ENCODE measurements around the gene OR2V2.
"Not testable (repeated sequence)": the region's sequence is repeated elsewhere in the genome, so short reads cannot be mapped to it uniquely, and the experiment has no call there.

The OR2V2 gene

GRCh38 chr5:181118369-181118768 is 29.0 kb upstream of the OR2V2 start:
- DNase-seq = no peak

DNA sequence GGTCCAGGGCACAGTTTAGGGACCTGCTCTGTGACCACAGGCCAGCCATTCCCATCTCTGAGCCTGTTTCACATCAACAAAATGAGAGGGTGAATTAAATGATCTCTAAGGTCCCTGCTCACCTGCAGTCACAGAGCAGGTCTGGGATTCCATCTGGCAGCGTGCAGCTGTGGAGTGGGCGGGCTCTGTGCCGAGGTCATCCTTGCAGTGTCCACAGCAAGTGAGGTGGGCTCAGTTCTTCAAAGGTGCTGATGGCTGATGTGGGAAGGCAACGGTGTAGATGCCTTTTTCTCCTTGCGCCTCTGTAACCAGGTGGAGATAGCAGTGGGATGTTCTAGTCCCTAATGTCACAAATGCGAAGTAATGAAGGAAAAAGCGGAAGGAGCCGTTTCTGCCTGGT is 28.3 kb upstream of the OR2V2 start:
- no peak for DNase-seq

DNA sequence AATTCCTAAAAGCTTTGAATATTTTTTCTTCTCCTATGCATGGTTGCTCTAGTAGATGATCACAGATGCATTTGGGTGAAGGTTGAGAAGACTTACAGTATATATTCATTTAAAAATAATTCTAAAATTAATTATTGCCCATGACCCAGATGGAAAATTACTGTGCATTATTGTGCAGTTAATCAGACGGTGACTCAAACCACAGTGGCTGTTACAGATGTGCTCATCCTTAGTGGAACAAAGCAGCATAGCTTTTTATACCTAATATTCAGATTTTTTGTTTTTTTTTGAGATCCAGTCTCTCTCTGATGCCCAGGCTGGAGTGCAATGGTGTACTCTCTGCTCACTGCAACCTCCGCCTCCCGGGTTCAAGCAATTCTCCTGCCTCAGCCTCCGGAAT is 27.1 kb upstream of the OR2V2 start:
- DNase-seq = no peak

DNA sequence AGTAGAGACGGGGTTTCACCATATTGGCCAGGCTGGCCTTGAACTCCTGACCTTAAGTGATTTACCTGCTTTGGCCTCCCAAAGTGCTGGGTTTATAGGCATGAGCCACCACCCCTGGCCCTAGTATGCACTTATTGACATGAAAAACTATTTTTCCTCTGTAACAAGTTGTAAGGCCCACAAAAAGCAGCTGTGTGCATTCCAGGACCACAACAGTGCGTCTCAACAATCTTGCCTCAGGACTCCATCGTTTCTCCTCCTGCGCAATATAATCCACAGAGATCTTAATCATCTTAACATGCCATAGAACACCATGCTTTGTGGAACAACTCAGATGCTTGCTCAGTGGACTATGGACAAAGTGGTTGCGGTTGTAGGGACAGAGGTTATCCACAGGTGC is 26.6 kb upstream of the OR2V2 start:
- no peak for DNase-seq

GRCh38 chr5:181121675-181122561 is 25.5 kb upstream of the OR2V2 start:
- no peak for DNase-seq

DNA sequence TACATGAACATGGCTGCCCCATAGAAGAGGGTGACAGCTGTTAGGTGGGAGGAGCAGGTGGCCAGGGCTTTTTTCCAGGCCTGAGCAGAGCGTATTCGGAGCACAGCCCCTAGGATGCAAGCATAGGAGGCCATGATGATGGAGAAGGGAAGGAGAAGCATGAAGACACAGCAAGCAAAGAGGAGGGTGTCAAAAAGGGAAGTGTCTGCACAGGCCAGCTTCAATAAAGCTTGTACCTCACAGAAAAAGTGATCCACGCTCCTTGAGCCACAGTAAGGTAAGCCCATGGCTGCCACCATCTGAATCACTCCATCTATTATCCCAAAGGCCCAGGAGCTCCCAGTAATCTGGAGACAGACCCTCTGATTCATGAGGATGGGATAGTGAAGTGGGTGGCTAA is 22.9 kb upstream of the OR2V2 start:
- DNase-seq = no peak

DNA sequence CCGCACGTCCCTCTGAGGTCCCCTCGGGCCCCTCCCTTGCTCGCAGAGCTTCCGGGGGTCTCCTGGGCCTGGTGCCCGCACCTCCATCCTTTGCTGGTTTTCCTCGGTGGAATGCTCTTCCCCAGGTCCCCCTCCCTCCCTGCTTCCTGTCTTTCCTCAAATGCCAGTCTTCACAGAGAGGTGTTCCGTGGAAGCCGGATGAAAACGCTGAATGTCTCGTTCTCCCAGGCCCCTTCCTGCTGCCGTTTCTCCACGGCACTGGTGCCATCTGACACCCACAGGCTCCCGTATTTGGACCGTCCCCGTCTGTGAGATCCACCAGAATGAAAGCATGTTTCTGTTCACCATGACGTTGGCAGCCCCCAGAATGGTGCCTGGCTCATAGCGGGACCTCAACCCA is 20.5 kb upstream of the OR2V2 start:
- DNase-seq = no peak

GRCh38 chr5:181127456-181127855 is 19.9 kb upstream of the OR2V2 start:
- no peak for DNase-seq

GRCh38 chr5:181127907-181128626 is 19.3 kb upstream of the OR2V2 start:
- no peak for DNase-seq

DNA sequence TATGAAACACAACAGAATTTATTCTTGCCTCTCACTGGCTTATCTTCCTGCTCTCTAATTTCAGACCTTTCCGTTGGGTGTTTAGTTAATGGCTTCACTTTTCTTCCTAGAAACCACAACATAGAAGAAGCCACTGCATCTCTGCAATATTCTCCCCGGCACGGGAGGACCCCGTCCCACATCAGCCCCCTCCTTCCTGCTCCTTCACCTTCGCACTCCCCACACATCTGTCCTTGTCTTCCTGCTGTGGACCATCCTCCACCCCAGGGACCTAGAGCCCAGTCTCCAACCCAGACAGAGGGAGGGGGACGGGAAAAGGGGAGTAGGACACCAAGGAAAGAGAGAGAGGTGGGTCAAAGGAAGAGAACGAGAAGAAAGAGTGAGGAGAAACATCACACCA is 17.8 kb upstream of the OR2V2 start:
- DNase-seq = no peak

DNA sequence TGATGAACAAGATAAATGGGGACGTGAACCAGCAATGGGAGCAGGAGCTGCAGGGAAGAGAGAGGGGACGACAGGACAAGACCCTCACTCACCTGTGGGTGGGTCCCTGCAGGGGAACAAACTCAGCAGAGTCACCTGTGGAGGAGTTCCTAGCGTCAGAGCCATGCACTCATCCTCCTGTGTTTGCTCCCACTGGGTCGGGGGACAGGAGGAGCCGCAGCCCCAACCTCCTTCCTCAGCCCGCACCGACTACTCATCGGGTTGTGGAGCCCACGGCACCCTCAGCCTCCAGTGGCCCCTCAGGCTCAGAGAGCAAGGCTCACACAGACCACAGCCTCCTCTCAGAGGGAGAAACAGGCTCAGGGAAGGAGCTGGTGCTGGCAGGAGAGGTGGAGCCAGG is 17.3 kb upstream of the OR2V2 start:
- DNase-seq = not testable (repeated sequence)

GRCh38 chr5:181130832-181131496 is 16.4 kb upstream of the OR2V2 start, which contains the start of gene OR2V1:
Gene OR2V1 (minus strand): TSS chr5:181131169. CDS start chr5:181125304, 5,865 bp downstream.
- DNase-seq = no peak

DNA sequence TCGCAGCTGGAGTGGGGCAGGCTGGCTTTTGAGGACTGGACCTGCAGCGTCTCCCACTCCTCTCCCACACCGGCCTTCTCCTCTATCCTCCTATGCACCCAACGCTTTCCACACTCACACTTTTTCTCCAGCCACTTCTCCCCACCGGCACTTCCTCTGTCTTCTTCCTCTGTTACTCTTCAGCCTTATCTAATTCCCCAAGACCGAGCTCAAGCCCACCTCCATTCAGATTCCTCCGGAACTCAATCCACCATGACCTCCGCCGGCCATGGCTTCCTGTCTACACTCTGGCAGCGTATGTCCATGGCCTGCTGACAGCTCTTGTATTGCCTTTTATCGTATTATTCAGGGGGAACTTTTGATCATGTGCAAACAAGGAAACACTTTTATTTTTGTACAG is 15.9 kb upstream of the OR2V2 start:
- DNase-seq = no peak

DNA sequence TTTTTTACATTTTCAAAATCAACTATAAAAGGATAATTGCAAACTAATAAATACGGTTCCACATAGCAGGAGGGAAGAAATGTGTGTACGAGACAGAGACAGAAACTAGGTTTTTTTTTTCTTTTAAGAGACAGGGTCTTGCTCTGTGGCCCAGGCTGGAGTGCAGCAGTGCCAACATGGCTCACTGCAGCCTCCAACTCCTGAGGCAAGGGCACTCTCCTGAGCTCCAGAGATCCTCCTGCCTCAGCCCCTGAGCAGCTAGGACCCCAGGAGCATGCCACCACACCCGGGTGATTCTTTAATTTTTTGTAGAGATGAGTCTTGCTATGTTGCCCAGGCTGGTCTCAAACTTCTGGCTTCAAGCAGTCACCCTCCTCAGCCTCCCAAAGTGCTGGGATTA is 14.3 kb upstream of the OR2V2 start:
- DNase-seq = no peak

- no peak for DNase-seq
These were observed 13.7 kb upstream of the OR2V2 start for GRCh38 chr5:181133610-181134231.

GRCh38 chr5:181134259-181134658 is 13.1 kb upstream of the OR2V2 start:
- no peak for DNase-seq

- no peak for DNase-seq
These were observed 10.9 kb upstream of the OR2V2 start for GRCh38 chr5:181136361-181136955.

DNA sequence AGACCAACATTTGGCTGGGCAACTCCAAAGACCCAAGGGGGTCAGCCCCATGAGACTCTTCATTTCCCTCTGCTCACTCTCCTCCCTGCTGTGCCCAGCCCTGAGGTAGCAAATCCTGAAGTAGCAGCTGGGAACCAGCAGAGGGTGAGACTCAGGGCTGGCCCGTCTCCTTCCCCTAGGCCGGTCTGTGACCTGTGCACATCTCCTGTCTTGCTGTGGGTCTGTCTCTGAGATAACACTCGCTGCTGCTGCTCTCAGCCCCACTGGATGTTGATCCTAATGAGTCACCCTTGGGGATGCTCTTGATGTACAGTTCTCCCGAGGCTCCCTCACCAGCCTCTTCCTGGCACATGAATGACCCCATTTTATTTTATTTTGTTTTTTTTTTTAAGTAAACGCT is 9.1 kb upstream of the OR2V2 start:
- DNase-seq = no peak

GRCh38 chr5:181140766-181141165 is 6.6 kb upstream of the OR2V2 start:
- no peak for DNase-seq

DNA sequence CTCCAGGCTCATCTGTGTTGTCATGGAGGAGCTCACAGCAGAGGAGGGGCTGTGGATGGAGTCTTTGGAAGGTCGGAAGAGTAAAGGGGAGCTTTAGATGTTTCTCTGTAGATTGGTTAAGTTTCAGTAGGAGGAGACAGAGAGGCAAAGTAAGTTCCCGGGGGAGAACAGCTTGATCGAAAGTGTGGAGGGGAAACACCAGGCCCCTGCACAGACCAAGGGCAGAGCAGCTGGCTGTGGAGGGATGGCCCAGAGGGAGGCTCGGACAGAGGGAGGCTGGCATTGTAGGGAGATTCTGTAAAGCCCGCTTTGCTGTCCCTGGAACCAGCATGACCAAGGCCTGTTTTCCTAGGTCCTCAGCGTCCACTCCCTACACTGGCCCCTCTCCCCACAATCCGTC is 5.3 kb upstream of the OR2V2 start:
- DNase-seq = no peak

DNA sequence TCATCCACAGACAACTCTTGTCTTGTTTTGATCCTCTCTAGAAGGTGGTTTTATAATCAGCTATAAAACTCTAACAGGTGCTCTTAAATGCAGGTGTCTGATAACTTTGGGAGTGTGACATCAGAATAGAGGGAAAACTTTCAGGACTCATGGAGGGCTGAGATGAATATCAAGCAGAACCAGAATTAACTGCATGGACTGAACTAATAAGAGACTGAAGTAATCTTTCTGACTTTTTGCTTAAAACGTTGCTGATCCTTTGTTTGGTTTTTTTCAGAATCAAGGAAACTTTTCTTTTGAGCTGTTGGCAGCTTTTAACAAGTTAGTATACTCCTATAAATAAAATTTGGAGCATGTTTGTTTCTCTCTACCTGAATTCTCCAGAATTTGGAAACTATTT is 2.3 kb upstream of the OR2V2 start:
- DNase-seq = no peak

GRCh38 chr5:181149355-181149754 is 2.0 kb downstream of the OR2V2 start:
- no peak for DNase-seq
